NCI-H524 treated with DMSO at 0.1 percent for 48 hours (cell line): ENCODE results near the gene BAG5.
A peak's percentile ranks its signal among the peaks of the same experiment; 100 is the strongest.

Source experiments
- DNase-seq: peaks from one replicate; lab custom pipeline; 2025; lab: John Stamatoyannopoulos, UW

The BAG5 gene

DNA sequence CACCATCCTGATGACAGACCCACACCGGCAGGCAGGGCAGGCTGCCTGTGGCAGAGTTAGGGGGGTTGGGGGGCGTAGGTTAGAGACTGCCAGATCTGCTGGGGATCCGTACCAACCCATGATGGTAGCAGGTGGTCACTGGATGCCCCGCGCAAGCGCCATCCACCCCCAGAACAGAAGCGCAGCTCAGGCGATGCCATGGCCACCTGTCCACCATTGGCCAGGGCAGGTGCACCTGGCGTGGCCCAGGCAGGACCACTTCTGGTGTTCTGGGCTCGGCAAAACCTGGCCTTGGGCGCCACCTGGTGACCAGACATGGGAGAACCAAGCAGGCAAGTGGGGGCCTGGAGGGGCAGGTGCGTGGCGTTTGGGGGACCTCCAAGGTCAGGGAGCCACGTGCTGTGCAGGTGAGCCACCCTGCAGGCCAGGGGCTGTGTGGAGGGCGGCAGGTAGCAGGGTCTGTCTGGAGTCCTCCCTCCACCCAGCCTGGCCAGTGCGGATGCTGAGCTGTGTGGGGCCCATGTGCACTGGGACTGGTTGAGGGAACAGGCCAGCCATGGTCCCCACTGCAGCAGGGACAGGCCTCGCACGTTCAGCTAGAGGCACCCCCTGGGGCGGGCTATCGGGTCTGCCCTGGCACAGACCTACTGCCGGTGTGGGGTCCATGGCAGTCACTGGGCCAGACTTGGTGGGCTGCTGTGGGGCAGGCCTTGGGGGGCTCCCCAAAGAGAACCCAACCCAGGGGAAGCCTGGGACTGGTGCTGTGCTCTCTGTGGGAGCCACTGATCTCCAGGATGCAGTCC lies 15.6 kb downstream of the BAG5 start:
- no peak for DNase-seq

DNA sequence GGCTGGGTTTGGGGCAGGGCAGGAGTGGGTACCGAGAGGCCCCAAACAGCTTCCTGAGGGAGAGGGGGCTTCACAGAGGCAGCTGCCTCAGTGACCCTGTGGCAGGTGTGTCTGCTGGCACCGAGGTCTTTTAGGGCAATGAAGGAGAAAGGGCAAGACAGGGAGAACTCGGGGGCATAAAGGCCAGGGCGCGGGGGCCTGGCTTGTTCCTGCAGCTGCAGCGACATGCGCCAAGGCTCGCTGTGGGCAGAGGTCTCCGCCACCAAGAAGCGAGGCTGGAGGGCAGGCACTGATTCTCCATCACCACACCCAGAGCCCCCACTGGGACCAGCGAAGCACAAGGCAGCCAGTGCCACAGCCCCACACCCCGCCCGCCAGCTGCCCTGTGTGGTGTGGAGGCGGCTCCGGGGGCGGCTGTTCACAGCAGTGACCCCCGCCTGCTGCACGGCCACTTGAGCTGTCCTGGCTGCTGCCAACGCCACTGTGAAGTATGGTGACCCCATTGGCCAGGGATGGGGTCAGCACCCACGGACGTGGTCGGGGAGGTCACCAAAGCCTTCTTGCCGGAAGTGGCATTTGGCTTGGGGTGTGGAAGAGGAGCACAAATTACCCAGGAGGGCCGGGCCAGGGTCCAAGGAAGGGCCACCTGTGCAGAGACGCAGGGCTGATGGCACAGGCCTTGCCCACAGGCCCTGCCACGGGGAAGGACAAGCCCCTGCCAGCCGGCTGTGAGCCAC lies 16.4 kb downstream of the BAG5 start:
- DNase-seq = no peak

DNA sequence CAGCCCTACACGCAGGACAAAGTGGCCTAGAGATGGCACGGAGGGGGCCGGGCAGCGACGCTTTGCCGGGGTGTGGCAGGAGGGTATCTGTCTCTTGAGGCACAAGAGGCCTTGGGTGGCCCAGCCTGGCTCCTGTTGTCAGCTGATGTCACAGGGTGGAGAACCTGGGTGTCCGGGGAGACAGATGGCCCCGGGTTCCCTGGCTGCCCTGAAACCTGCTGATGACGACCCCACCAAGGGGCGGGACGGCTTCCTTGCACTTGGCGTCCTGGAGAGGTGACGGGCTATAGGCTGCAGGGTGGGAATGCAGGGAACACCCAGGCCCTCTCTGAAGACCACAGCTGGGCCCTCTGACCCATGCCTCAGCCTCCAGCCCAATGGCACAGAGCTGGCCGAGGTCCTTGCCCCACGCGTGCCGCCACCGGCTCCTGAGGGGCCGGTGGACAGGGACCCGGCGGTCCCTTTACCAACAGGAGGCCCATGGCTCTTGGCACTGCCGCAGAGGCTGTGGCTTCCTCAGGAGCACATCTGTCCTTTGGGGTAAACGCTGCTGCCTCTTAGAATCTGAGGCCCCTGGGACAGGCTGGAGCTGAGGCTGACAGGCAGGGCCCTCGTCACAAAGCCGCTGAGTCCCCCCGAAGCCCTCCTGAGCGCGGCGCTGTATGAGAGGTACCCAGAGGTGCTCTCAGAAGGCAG lies 17.1 kb downstream of the BAG5 start:
- DNase-seq = no peak

DNA sequence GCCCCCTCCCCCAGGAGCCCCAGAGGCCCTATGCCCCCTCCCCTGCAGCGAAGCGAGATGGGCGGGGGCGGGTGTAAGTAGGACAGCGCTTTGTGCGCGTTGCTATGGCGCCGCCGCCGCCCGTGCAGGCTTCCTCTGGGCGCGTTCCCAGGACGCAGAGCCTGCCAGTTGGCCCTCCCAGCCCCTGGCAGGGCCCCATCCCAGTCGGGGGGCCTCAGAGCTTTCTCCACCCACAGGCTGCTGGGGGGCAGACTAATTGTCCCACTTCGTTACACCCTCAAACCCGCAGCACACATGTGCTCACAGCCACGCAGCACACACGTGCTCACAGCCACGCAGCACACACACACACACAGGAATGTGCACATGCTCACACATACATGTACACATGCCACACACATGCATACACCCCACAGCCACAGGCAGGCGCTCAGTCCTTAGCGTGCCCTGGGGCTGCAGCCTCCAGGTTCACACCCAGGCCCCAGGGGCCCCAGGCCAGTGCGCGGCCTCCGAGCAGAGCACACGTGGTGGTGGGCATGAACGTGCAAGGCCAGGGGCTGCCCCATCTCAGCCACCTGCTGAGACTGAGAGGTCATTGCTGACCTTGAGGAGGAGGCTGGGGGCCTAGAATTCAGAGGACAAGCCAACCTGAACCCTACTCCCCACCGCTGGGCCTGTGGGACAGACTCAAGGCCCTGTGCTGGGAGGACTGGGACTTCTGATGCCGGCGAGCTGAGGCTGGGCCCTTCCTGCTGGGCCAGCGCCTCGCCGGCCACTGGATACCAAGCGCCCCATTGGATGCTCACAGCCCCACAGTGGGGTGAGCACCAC lies 17.9 kb downstream of the BAG5 start:
- DNase-seq = no peak

DNA sequence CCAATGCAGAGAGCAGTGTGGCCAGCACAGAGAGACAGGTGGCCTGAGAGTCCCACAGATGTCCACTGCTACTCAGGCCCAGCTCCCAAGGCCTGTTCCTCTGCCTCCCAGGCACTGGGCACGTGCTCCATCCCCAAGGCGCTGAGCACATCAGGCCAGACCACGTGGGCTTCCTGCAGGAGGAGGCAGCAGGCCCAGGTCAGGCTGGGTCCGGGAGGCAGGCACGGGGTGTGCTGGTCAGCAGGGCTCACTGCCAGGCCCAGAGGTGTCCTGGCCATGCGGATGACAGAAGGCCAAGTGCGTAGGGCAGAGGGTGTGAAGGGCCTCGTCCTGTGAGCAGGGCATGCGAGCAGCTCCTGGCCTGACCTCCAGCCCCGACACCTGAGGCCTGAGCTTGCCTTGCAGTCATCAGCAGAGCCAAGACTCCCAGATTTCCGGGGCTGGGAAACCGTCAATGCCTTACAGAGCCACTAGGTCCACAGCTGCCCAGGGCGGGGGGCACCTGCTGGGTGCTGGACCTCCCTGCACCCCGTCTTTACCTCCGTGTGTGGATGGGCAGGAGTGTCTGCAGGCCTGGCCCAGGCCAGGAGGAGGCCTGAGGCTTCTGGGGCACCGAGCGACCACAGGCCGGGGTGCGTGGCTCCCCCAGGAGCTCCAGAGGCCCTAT lies 18.6 kb downstream of the BAG5 start:
- DNase-seq = no peak

DNA sequence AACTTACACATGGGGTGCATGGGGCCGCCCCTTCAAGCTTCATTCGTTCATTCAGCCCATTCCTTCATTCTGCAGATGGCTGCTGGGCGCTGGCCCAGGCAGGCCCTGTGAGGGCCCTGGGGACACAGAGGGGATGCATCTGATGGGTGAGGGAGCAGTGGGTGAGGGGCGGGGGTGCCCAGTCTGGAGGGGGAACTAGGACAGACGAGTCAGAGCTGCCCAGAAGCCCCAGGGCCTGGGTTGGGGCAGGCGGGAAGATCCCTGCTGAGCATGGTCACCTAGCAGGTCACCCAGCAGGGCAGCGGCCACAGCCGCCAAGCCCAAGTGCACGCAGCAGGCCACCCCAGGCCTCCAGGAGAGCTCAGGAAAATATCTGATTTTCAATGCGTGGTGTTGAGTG lies 19.3 kb downstream of the BAG5 start:
- DNase-seq = no peak

DNA sequence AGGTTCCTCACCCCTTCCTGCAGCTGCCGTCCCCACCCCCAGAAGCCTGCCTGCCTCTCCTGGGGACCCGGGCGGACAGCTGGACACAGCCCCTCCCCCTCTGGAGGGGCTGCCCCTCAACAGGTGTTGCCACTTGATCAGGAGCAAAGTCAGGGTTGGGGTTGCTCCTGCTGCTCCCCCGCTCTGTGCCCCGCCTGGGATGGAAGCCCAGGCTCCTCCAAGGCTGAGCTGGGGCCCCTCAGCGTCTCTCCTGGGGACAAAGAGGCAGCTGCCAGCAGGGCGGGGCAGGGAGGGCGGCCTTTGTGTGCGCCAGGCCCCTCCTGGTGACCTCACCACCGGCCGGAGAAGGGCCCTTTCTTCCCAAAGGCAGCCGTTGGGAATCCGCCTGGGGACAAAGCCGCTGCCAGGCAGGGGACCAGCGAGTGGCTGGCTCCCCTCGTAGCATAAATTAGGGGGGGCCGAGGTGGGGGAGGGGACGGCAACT lies 19.8 kb downstream of the BAG5 start:
- peak; percentile 64 for DNase-seq

DNA sequence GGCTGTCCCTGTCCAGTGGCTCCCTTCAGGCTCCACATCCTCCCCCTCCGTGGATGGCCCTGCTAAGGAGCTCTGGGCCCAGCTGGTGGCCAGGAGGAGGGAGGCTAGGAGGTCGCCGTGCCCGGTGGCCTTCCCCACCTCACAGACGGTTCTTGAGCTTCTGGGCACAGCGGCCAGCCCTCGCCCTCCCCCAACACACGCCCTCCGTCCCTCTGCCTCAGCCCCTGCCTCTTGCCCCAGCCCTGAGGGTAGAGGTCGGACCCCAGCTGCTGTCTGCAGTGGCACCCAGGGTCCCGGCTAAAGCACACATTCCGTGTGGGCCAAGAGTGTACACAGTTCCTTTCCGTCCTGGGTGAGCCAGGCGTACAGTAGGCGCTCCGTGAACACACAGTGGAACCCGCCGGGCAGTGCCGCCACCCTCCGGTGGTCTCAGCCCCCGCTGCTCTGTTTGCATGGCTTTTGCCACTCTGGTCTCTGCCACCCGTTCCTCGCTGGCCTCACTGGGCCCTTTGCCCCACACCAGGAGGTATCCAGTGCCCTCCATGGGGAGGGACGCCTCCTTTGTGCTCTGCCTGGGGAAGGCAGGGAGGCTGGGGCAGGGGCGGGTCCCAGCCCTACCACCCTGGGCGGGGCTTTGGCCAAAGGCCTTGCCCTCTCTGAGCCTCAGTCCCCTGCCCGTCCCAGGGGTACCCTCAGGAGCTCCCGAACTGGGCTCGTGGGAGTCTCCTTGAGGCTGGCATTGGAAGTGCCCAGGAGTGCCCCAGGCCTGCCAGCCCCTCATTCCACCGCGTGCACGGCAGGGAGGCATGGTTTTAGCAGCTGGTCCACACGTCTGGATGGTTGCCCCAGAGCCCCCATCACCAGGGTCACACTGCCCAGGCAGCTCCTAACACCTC lies 20.5 kb downstream of the BAG5 start:
- no peak for DNase-seq

DNA sequence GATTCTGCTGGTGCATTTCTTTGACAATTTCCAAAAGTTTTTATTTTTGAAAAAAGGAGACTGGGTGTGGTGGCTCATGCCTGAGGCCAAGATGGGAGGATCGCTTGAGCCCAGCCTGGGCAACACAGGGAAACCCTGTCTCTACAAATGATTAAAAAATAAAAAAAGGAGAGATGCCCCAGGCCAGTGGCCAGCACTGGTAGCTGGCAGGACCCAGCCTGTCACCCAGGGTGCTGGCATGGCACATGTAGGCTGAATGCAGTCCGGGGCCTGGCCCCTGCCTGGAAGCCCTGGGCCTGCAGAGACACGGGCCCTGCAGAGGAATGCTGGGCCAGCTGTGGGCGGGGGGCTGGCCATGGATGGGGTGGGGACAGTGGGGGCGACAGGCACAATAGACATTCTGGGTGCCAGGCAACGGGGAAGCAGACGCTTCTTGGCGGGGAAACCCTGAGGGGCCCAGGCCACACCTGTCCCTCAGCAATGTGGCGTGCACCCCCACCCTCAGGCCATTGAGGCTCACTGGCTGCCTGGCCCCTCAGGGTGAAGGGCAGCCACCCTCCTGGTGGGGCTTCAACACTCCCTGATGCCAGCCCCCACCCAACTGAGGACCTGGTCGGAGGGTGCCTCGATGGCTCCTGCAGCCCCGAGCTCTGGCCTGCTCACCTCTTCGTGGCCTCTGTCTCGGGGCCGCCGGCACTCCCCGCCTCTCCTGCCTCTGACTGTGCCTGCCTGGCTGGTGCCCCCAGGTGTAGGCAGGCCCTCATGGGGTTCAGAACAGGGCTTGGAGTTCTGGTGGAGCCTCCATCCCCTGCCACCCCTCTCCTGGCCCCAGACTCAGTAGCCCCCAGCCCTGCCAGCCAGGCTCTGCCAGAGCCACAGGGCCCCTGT lies 21.4 kb downstream of the BAG5 start:
- no peak for DNase-seq

DNA sequence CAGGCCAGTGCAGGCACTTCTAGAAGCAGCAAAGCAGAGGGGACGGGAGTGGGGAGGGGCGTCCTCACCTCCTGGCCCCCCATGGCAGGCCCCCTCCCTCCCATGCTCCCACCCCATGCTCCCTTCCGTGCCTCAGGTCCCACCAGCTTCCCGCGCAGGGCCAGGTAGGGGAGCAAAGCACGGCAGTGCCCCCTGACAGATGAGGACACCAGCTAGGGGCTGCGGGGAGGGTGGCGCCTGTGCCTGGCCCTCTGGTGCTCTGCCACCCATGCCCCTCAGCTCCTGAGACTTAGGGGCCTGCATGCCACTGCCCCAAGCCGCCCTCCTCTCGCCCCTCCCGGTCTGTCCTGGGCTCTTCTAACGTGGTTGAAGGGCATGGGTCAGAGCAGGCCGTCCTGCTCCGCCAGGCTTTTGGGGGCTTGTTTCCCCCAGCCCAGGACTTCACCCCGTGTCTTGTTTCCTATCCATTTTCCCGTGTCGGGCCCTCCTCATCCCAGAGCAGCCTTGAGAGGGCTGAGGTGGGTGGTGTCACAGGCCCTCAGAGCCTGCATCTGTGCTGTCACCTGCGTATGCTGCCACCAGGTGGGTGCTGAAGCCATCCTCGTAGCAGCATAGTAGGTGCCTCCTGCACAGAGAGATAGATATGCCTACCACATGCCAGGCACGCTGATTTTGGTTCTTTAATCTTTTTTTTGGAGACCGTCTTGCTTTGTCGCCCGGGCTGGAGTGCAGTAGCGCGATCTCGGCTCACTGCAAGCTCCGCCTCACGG lies 23.2 kb downstream of the BAG5 start:
- no peak for DNase-seq

DNA sequence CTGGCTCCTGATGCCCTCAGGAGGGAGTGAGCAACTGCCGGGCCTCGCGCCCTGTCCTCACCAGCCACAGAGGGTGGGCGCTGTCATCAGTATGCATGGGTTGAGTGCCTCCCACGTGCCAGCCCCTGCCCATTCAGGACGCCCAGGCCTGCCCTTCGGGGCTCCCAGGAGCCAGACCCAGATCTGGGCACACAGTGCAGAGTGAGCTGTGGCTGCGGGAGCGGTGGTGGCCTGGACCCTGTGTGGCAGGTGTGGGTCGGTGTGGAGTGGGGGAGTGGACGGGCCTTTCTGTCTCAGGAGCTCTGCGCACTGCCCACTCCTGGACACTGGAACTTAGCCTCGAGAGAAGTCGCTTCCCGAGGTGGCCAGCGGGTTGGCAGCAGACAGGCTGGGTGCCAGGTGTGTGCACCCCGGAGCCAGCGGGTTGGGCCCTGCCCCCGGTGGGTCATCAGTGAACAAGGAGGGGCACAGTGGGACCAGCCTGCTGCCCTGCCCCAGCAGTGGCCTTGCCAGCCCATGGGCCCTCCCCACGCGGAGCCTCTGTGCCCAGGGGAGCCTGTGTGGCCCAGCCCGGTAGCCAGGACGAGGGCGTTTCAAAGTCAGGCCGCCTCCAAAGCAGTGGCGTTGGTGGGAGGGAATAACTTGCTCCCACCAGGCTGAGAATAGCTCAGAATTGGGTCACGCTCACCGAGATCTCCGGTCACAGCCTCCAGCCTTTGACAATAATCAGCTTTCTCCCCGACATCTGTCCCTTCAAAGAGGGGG lies 24.0 kb downstream of the BAG5 start:
- no peak for DNase-seq

DNA sequence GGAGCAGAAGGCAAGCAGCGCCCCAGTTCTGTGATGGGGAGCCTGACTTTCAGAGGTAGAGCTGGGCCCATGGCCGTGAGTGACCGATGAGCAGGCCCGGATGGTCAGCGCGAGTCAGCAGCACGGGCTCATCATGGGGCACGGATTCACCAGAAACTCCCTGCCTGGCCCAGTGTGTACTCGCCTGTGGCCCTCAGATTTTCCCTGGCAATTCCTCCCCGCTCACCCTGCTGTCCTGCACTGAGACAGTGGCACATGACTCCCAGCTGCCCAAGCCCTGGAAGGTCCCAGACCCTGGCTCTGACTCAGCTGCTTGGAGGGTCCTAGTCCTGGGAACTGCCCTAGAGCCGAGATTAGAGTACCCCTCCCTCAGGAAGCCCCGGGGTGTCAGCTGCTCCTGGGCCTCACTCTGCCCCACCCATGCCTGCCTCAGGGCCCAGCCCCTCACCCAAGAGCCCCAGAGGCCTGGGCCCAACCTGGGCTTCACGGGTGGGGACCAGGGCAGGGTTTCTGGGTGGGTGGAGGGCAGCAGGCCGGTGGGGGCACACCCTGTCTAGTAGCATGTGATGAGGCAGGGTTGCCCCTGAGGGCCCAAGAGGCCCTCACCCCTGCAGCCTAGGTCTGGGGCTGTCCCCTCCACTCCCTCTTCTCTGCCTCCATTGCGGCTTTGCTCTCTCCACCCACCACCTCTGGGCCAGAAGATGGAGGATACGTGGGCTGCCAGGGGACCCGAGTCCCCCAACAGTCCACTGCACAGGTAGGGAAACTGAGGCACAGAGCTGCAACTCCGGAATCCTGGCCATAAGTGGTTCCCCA lies 25.1 kb downstream of the BAG5 start:
- DNase-seq = no peak

DNA sequence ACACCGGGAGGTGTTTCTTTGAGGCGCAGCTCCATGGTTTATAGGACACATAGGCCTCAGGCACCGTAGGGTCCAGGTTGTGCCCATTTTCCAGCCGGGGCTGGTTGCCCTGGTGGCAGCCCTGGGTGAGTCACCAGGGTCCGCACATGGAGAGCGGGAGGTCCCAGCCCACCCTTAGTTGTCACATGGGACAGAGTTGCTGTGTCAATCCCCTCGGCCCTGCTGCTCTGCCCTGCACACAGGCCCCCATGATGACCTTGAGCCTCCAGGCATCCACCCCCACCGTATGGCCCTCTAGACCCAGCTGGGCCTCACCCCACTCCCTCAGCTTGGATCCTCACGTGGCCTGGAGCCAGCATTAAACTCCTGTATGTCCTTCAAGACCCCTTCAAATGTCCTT lies 25.8 kb downstream of the BAG5 start:
- no peak for DNase-seq

DNA sequence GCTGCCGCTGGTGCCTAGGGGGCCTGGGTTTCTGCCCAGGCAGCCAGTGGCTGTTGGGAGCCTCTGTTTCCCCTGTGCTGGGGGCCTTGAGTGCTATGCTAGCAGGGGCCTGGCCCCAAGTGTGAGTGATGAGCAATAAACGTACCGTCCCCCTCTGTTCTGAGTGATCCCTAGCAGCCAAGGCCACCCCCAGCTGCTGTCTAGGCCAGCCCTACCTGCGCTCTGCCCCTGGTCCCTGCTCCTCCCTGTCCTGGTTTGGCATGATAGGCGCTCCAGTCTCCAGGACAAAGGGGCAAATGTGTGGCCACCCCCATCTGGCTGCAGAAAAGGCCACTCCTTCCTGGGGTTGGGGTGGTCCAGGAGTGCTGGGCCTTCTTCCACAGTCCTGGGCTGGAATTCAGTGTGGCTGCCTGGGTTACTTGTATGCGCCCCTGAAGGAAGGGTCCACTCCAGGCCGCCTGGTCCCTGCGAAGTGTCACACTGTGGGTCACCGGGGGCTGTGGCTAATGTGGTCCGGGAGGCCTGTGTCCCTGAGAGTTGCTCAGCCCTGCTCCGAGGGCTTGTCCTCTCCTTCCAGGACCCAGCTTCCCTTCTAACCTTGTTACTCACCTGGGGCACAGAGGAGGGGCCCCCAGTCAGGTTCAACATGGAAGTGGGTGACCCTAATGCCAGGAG lies 26.4 kb downstream of the BAG5 start:
- no peak for DNase-seq

DNA sequence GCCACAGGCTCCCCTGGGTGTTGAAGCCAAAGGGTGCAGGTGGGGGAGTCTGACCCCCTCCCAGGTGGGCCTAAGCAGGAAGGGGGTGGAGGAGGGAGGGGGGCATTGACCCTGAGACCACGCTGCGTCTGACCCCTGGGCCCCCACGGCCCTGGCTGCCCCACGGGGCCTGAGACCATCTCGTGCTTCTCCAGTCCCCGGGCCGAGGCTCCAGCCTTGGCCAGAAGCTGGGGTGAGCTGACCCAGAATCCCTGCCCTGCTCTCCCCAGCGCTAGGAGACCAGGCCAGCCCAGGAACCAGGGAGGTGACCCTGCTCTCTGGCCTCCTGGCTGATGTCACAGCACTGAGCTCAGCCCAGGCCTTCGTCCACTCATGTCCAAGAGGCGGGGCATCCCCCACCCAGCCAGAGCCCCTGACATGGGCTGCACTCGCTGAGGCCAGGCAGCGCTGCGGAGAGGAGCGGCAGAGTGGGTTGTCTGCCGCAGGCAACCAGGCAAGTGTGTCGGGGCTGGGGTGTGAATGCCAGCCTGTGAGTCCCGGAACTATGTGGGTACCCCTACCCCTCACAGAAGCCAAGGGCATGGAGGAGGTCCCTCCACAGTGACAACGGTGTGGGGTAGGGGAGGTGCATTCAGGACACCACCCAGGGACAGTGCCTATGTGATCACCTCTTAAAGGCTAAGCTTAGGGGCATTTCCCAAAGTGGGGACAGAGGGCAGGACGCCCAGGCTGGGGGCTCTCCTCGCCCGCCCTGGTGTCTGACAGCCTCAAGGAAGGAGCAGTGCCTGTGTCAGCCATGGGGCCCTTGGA lies 27.2 kb downstream of the BAG5 start:
- DNase-seq = no peak
